ENCODE data around the gene WWC2. TPM values are rescaled to one million over a fixed set of nuclear protein-coding genes. Genes with fewer than 3 reads are reported as not detected.

WWC2 gene
- total RNA-seq, 1 experiment from 2014 or later: 39.1 TPM

GRCh38 chr4:183253451-183253850 is 154.4 kb downstream of the WWC2 start (continued):
- TF ChIP-seq, protein P1, sequence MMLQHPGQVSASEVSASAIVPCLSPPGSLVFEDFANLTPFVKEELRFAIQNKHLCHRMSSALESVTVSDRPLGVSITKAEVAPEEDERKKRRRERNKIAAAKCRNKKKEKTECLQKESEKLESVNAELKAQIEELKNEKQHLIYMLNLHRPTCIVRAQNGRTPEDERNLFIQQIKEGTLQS (IDR thresholded peaks at IDR 0.05): no peak
- no peak for TF ChIP-seq TCF7L2 (IDR thresholded peaks at IDR 0.05; ENCODE audit: borderline replicate concordance, extremely low read depth, insufficient read depth, insufficient read length)

- no peak for TF ChIP-seq POLR2AphosphoS5 (IDR thresholded peaks at IDR 0.05; ENCODE audit: low read depth, low read length)
- TF ChIP-seq CEBPB (IDR thresholded peaks at IDR 0.05; ENCODE audit: low read depth): no peak
- TF ChIP-seq SIN3A (IDR thresholded peaks at IDR 0.05; ENCODE audit: low read depth): no peak
- TF ChIP-seq, protein P1 (IDR thresholded peaks at IDR 0.05): no peak
- TF ChIP-seq CBX3 (IDR thresholded peaks at IDR 0.05; ENCODE audit: low read depth): no peak
- no peak for TF ChIP-seq ELF1 (IDR thresholded peaks at IDR 0.05; ENCODE audit: borderline replicate concordance, low read depth)
- Histone ChIP-seq H3K4me2 (ENCODE audit: low read length) (no peak overlapping the region), H3K27ac (ENCODE audit: low read depth, low read length) (no peak overlapping the region), H3K36me3 (ENCODE audit: control insufficient read depth in 1 of 2, insufficient read depth in 2 of 2, low read length in 2 of 2) (peaks cover 0 to 5% of the 10 kb centered on the region in 2 experiments; a peak in 2 of 4 replicates), H3K27me3 (ENCODE audit: insufficient read depth, low read length) (no peaks in the 10 kb centered on the region), H4K20me1 (ENCODE audit: insufficient read depth) (no peaks in the 10 kb centered on the region), H3K9me2 (ENCODE audit: insufficient read depth) (no peaks in the 10 kb centered on the region), H3K4me1 (ENCODE audit: control insufficient read depth in 1 of 2, insufficient read depth in 2 of 2, low read length in 2 of 2) (no peaks in the 10 kb centered on the region), H3K9ac (ENCODE audit: low read length) (no peak overlapping the region), H3K4me3 (replicated peaks in 1 of 2; ENCODE audit: low read depth in 1 of 2, low read length in 2 of 2) (no peak overlapping the region), H2AFZ (ENCODE audit: low read depth, low read length, poor library complexity, severe bottlenecking) (no peak overlapping the region), H3K9me3 (ENCODE audit: control insufficient read depth in 1 of 2, insufficient read depth in 1 of 2, low read depth in 1 of 2, low read length in 2 of 2) (no peaks in the 10 kb centered on the region), H3K79me2 (ENCODE audit: insufficient read depth, low read length) (no peaks in the 10 kb centered on the region)
- DNase-seq (ENCODE audit: low read depth, low spot score): no peak
- CTCF ChIA-PET: interaction anchor here (1.0 to 1.4 kb wide), 4 partner anchors 8 to 323 kb away, joined by 3 to 4 read pairs (median 4); no protein-coding TSS in a partner anchor
- BruUV-seq (replicated peaks): no TSS peak
- RAD21 ChIA-PET (ENCODE audit: low non-redundant PET in 1 of 2, low total read pairs in 2 of 2, uncharacterized antibody in 2 of 2, unreplicated experiment in 2 of 2): no interaction called here
- intact Hi-C loops (cut with micrococcal nuclease): no loop called here
- ATAC-seq: no peak
- POLR2A ChIA-PET: no interaction called here
These were observed 155.1 kb downstream of the WWC2 start for GRCh38 chr4:183254162-183254561.

DNA sequence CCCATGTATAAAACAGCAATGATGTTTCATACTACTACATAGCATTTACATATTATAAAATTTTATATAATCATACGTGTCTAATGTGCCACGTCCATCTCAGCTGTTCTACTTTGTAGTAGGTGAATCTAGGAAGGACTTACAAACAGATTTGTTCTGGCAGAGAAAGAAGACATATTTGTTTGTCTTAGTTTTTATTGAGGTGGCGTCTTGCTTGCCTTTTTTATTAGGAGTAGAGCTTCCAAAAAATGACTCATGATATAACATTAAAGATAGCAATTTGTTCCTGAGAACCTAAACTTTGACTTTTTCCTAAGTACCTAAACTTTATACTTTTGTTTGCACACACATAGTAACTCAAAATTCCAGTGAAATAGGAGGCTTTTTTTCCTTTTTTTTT is 156.4 kb downstream of the WWC2 start:
- Histone ChIP-seq H3K9me2 (ENCODE audit: insufficient read depth) (no peaks in the 10 kb centered on the region), H3K9me3 (ENCODE audit: control insufficient read depth in 1 of 2, insufficient read depth in 1 of 2, low read depth in 1 of 2, low read length in 2 of 2) (no peaks in the 10 kb centered on the region), H3K9ac (ENCODE audit: low read length) (no peak overlapping the region), H3K36me3 (ENCODE audit: control insufficient read depth in 1 of 2, insufficient read depth in 2 of 2, low read length in 2 of 2) (peaks cover 0 to 5% of the 10 kb centered on the region in 2 experiments; a peak in 2 of 4 replicates), H3K4me3 (replicated peaks in 1 of 2; ENCODE audit: low read depth in 1 of 2, low read length in 2 of 2) (no peak overlapping the region), H3K27me3 (ENCODE audit: insufficient read depth, low read length) (no peaks in the 10 kb centered on the region), H3K79me2 (ENCODE audit: insufficient read depth, low read length) (no peaks in the 10 kb centered on the region), H3K4me1 (ENCODE audit: control insufficient read depth in 1 of 2, insufficient read depth in 2 of 2, low read length in 2 of 2) (no peaks in the 10 kb centered on the region), H3K4me2 (ENCODE audit: low read length) (no peak overlapping the region), H3K27ac (ENCODE audit: low read depth, low read length) (no peak overlapping the region), H4K20me1 (ENCODE audit: insufficient read depth) (no peaks in the 10 kb centered on the region), H2AFZ (ENCODE audit: low read depth, low read length, poor library complexity, severe bottlenecking) (no peak overlapping the region)
- ChIA-PET RAD21 (ENCODE audit: low non-redundant PET in 1 of 2, low total read pairs in 2 of 2, uncharacterized antibody in 2 of 2, unreplicated experiment in 2 of 2) (interaction anchor here (0.7 to 1.2 kb wide), 2 partner anchors 182 to 317 kb away, joined by 3 read pairs; no protein-coding TSS in a partner anchor), POLR2A (no interaction called here), CTCF (interaction anchor here (0.7 to 3.2 kb wide), 4 partner anchors 18 to 317 kb away, joined by 3 to 32 read pairs (median 13); no protein-coding TSS in a partner anchor)
- DNase-seq (ENCODE audit: low read depth, low spot score) (no peak), ATAC-seq (no peak)
- no TSS peak for BruUV-seq (replicated peaks)
- no peak for TF ChIP-seq SIN3A (IDR thresholded peaks at IDR 0.05; ENCODE audit: low read depth)
- no peak for TF ChIP-seq JUND (IDR thresholded peaks at IDR 0.05)
- TF ChIP-seq ZBTB33 (IDR thresholded peaks at IDR 0.05; ENCODE audit: extremely low read depth, insufficient replicate concordance, low read length): no peak
- TF ChIP-seq SRF (IDR thresholded peaks at IDR 0.05; ENCODE audit: low read depth): no peak
- no peak for TF ChIP-seq FOSL1 (IDR thresholded peaks at IDR 0.05; ENCODE audit: low read depth)
- TF ChIP-seq REST (IDR thresholded peaks at IDR 0.05; ENCODE audit: low read depth): no peak
- no peak for TF ChIP-seq EGR1 (IDR thresholded peaks at IDR 0.05; ENCODE audit: low read depth)
- intact Hi-C loops (cut with micrococcal nuclease): no loop called here
